Measurements from ENCODE around the gene SUOX.

The SUOX gene

DNA sequence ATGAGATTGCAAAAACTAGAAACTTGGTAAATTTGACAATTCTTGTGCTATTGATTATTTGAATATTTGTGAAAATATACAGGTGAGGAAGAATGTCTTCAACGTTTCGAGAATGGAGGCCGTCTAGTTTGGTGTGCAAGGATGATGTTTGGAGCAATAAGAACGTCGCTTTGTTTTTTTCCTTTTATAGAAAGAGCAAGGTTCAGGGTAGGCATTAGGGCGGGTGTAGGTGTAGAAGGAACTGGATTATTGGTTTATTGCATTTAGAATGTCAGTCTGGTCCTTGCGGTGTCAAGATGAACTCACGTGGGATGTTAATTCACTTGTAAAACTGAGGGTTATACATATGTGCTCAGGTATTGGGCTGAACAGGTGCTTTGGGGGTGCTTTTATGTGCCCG, 45.8 kb downstream of the SUOX start:
- no peak for DNase-seq (ENCODE audit: low read depth)
- TF ChIP-seq, protein P1, sequence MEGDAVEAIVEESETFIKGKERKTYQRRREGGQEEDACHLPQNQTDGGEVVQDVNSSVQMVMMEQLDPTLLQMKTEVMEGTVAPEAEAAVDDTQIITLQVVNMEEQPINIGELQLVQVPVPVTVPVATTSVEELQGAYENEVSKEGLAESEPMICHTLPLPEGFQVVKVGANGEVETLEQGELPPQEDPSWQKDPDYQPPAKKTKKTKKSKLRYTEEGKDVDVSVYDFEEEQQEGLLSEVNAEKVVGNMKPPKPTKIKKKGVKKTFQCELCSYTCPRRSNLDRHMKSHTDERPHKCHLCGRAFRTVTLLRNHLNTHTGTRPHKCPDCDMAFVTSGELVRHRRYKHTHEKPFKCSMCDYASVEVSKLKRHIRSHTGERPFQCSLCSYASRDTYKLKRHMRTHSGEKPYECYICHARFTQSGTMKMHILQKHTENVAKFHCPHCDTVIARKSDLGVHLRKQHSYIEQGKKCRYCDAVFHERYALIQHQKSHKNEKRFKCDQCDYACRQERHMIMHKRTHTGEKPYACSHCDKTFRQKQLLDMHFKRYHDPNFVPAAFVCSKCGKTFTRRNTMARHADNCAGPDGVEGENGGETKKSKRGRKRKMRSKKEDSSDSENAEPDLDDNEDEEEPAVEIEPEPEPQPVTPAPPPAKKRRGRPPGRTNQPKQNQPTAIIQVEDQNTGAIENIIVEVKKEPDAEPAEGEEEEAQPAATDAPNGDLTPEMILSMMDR (IDR thresholded peaks at IDR 0.05; ENCODE audit: low read length, missing control alignments): no peak
- peak overlapping the region; percentile 99 for H3K4me3 ChIP-seq (replicated peaks; ENCODE audit: low read depth, low read length)

DNA sequence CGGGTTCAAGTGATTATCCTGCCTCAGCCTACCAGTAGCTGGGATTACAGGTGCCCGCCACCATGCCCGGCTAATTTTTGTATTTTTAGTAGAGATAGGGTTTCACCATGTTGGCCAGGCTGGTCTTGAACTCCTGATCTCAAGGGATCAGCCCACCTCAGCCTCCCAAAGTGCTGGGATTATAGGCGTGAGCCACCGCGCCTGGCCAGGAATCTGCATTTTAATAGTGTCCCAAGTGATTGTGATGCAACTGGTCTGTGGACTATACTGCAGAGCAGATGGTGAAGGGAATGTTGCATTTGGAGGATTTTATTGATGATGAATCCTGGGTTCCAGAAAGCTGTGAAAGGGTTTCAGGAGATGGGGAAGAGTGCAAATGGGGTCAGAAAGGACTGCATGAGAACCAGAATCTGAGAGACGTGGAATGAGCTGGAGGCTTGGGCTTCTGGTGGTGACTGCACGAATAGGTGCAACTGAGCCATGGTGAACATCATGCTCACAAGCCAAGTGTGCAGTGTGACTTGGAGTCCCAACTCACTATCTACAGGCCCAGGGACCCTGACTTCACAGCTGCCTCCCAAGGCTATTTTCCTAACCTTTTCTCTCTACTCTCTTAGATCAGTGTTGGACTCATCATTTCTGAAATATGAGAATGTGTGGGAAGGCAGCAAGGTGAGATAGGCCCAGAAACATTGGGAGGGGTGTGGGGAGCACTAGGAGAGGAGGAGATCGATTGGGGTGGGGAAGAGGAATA, 49.1 kb downstream of the SUOX start:
- DNase-seq (ENCODE audit: low read depth): no peak
- no peak overlapping the region for H3K4me3 ChIP-seq (replicated peaks; ENCODE audit: low read depth, low read length)
- TF ChIP-seq, protein P1 (IDR thresholded peaks at IDR 0.05; ENCODE audit: low read length, missing control alignments): no peak

DNA sequence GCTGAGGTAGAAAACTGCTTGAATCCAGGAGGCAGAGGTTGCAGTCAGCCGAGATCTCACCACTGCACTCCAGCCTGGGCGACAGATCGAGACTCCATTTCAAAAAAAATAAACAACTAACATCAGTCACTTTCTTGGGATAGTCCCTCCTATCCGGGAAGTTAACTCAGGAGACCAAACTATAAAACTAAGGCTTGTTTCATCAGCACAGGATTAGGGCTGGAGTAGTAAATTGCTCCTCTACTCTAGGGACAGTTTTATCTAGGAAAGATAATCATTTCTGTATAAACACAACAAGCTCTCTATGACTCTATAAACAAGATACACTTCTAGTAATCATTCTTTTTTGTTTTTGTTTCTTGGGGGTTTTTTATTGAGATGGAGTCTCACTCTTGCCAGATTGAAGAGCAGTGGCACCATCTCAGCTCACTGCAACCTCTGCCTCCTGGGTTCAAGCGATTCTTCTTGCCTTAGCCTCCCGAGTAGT, 56.4 kb downstream of the SUOX start:
- DNase-seq (ENCODE audit: low read depth): no peak
- TF ChIP-seq, protein P1 (IDR thresholded peaks at IDR 0.05; ENCODE audit: low read length, missing control alignments): no peak
- no peak overlapping the region for H3K4me3 ChIP-seq (replicated peaks; ENCODE audit: low read depth, low read length)

All from fibroblast of pulmonary artery (primary cell).